ENCODE results near the gene SPRYD7.

DNA sequence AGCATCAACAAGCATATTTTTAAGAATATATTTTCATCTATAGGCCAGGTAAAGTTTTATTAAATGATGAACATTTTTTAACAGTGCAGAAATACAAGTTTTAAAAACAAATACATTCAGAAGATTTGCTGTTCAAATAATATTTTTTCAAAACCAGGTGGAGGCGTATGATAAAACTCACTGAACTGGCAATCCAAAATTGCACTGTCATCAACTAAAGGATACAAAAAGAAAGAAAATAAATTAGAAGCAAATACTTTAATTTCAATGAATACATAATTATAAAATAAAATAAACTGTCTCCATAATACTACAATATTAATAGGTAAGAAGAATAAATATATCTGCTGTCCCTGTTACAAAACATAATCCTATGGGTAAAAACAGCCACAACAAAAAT, 21.2 kb downstream of the SPRYD7 start:
- no peak for TF ChIP-seq EZH2 (IDR thresholded peaks at IDR 0.05; ENCODE audit: borderline replicate concordance, low read depth, low read length, severe bottlenecking)
- TF ChIP-seq, protein P1, sequence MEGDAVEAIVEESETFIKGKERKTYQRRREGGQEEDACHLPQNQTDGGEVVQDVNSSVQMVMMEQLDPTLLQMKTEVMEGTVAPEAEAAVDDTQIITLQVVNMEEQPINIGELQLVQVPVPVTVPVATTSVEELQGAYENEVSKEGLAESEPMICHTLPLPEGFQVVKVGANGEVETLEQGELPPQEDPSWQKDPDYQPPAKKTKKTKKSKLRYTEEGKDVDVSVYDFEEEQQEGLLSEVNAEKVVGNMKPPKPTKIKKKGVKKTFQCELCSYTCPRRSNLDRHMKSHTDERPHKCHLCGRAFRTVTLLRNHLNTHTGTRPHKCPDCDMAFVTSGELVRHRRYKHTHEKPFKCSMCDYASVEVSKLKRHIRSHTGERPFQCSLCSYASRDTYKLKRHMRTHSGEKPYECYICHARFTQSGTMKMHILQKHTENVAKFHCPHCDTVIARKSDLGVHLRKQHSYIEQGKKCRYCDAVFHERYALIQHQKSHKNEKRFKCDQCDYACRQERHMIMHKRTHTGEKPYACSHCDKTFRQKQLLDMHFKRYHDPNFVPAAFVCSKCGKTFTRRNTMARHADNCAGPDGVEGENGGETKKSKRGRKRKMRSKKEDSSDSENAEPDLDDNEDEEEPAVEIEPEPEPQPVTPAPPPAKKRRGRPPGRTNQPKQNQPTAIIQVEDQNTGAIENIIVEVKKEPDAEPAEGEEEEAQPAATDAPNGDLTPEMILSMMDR (IDR thresholded peaks at IDR 0.05; ENCODE audit: borderline replicate concordance, extremely low read depth, low read length, poor library complexity, severe bottlenecking) = no peak
